Measurements from ENCODE around the gene RNU5B-1. TPM values are rescaled to one million over a fixed set of nuclear protein-coding genes. Genes with fewer than 3 reads are reported as not detected.
A peak's percentile ranks its signal among the peaks of the same experiment; 100 is the strongest.

Gene RNU5B-1
- total RNA-seq, 1 donor from 2014 or later, result not detected

DNA sequence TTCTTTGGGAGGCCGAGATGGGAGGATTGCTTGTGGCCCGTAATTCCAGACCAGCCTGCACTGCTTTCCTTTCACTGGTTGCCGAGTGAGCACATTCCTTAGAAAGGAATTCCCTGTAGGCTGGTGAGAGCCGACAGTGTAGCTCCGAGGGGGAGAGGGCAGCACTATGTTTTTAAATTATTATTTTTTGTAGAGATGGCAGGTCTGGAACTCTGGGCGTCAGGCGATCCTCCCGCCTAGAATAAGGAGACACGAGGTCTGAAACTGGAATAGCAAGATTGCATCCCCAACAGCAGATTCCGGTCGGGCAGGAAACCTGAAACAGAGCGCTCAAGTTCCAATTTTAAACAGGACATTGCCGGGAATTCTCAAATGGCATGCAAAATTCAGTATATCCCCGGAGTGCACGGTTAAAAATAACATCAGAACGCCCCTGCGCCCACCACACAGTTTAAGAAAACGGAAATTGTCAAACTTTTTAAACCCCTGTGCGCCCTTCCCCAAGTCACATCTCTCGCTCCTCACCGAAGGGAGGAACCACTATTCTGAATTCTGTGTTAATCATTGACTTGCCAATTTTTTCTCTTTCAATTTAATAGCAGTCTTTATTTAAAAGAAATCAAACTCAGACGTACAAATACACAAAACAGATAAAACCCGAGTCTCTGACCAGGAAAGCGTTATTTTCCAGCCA is 643 bp upstream of the RNU5B-1 start:
- no peaks in the 10 kb centered on the region for H3K27me3 ChIP-seq (ENCODE audit: control insufficient read depth, insufficient read depth, low read length)
- peak; percentile 48 for DNase-seq (ENCODE audit: low read depth)
- no peak for FAIRE-seq

DNA sequence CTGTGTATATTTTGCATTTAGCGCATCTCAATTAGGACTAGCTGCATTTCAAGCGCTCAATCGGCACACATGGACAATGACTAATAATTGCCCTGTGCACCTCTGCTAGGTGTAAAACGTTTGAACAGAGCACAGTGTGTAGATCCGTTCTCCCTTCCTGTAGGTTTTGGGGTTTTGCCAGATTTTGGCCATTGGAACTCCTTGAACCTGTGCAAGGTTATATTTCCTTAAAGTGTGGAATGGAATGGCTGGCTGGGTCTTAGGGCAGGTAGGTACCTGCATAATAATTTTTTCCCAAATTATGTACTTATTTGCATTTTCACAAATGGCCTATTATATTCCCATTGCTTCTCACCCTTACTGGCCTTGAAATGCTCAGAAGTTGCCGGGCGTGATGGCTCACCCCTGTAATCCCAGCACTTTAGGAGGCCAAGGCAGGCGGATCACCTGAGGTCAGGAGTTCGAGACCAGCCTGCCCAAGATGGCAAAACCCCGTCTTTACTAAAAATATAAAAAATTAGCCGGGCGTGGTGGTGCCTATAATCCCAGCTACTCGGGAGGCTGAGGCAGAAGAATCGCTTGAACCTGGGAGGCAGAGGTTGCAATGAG is 777 bp downstream of the RNU5B-1 start:
- TF ChIP-seq CTCF (IDR thresholded peaks at IDR 0.05; ENCODE audit: insufficient read depth, low read length, severe bottlenecking), result no peak
- no peak for DNase-seq (ENCODE audit: low read depth)

More for the DNA sequence above, 643 bp upstream of the RNU5B-1 start:
- H3K4me3 ChIP-seq (ENCODE audit: low read depth, low read length), result peak overlapping the region; percentile 53
- no peaks in the 10 kb centered on the region for H3K36me3 ChIP-seq (ENCODE audit: control insufficient read depth, insufficient read depth, low read length)
- TF ChIP-seq CTCF (IDR thresholded peaks at IDR 0.05; ENCODE audit: insufficient read depth, low read length, severe bottlenecking), result no peak

DNA sequence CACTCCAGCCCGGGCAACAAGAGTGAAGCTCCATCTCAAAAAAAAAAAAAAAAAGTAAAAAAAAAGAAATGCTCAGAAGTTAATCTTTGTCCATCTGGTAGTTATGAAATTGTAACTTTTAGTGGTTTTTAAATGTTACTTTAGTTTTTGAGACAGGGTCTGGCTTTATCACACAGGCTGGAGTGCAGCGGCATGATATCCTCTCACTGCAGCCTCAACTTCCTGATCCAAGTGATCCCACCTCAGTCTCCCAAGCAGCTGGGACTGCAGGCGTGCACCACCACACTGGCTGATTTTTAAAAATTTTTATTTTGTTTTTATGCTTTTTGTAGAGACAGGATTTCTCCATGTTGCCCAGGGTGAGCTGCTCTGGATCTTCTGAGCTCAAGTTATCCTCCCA is 1.3 kb downstream of the RNU5B-1 start:
- Histone ChIP-seq H3K27me3 (ENCODE audit: control insufficient read depth, insufficient read depth, low read length) (no peaks in the 10 kb centered on the region), H3K4me3 (ENCODE audit: low read depth, low read length) (no peak overlapping the region), H3K36me3 (ENCODE audit: control insufficient read depth, insufficient read depth, low read length) (no peaks in the 10 kb centered on the region)
- no peak for FAIRE-seq
- no peak for DNase-seq (ENCODE audit: low read depth)
- TF ChIP-seq CTCF (IDR thresholded peaks at IDR 0.05; ENCODE audit: insufficient read depth, low read length, severe bottlenecking), result no peak

More for the DNA sequence above, 777 bp downstream of the RNU5B-1 start:
- H3K36me3 ChIP-seq (ENCODE audit: control insufficient read depth, insufficient read depth, low read length), result no peaks in the 10 kb centered on the region
- peak overlapping the region; percentile 4 for H3K4me3 ChIP-seq (ENCODE audit: low read depth, low read length)
- H3K27me3 ChIP-seq (ENCODE audit: control insufficient read depth, insufficient read depth, low read length), result no peaks in the 10 kb centered on the region
- no peak for FAIRE-seq

- no peak for TF ChIP-seq CTCF (IDR thresholded peaks at IDR 0.05; ENCODE audit: insufficient read depth, low read length, severe bottlenecking)
- no peak overlapping the region for H3K4me3 ChIP-seq (ENCODE audit: low read depth, low read length)
- no peaks in the 10 kb centered on the region for H3K27me3 ChIP-seq (ENCODE audit: control insufficient read depth, insufficient read depth, low read length)
- FAIRE-seq, result no peak
- no peak for DNase-seq (ENCODE audit: low read depth)
- H3K36me3 ChIP-seq (ENCODE audit: control insufficient read depth, insufficient read depth, low read length), result no peaks in the 10 kb centered on the region
Measured at GRCh38 chr15:65306551-65306950, 2.1 kb downstream of the RNU5B-1 start.

- no peak overlapping the region for H3K4me3 ChIP-seq (ENCODE audit: low read depth, low read length)
- H3K36me3 ChIP-seq (ENCODE audit: control insufficient read depth, insufficient read depth, low read length), result no peaks in the 10 kb centered on the region
- H3K27me3 ChIP-seq (ENCODE audit: control insufficient read depth, insufficient read depth, low read length), result peaks cover 2% of the 10 kb centered on the region
- DNase-seq (ENCODE audit: low read depth), result peak; percentile 75
- FAIRE-seq, result no peak
- no peak for TF ChIP-seq CTCF (IDR thresholded peaks at IDR 0.05; ENCODE audit: insufficient read depth, low read length, severe bottlenecking)
Measured at GRCh38 chr15:65307978-65308377, 3.5 kb downstream of the RNU5B-1 start.

Data from bronchial epithelial cell (primary cell).